Astrocyte (in vitro differentiated cells and primary cell): ENCODE data around the gene MCCC1. TPM values are rescaled to one million over a fixed set of nuclear protein-coding genes. Genes with fewer than 3 reads are reported as not detected.

Source experiments
- DNase-seq: peaks from one replicate; pipeline ENCODE4 v3.0.0-alpha.2; 2010; ENCODE audit warnings: low read depth
- FAIRE-seq: peaks from 2 replicates; lab custom pipeline; 2011; peaks lifted over from hg19 to GRCh38; lab: Jason Lieb, UNC
- H2AFZ ChIP-seq: 2 replicates; pipeline ENCODE4 v1.6.0; 2012; ENCODE audit warnings: low read depth, low read length, inconsistent platforms
- H3K27ac ChIP-seq: 2 replicates; pipeline ENCODE4 v1.5.1; 2011; ENCODE audit warnings: low read depth, low read length, inconsistent platforms
- H3K27me3 ChIP-seq: 2 replicates; pipeline ENCODE4 v1.6.0; 2011; ENCODE audit warnings: low read length, inconsistent platforms; ENCODE audit not compliant: insufficient read depth
- H3K36me3 ChIP-seq: 2 replicates; pipeline ENCODE4 v1.5.1; 2011; ENCODE audit warnings: low read length, inconsistent platforms; ENCODE audit not compliant: insufficient read depth
- H3K4me1 ChIP-seq: 2 replicates; pipeline ENCODE4 v1.5.1; 2011; ENCODE audit warnings: low read length, inconsistent platforms; ENCODE audit not compliant: insufficient read depth
- H3K4me2 ChIP-seq: 2 replicates; pipeline ENCODE4 v1.6.0; 2012; ENCODE audit warnings: low read length, inconsistent platforms
- H3K4me3 ChIP-seq: 2 replicates; pipeline ENCODE4 v1.5.1; 2011; ENCODE audit warnings: low read depth, mild to moderate bottlenecking, low read length, inconsistent platforms; ENCODE audit not compliant: insufficient read depth
- H3K79me2 ChIP-seq: 2 replicates; pipeline ENCODE4 v1.6.0; 2012; ENCODE audit warnings: mild to moderate bottlenecking, low read length, inconsistent platforms; ENCODE audit not compliant: insufficient read depth
- H3K9ac ChIP-seq: 2 replicates; pipeline ENCODE4 v1.6.0; 2012; ENCODE audit warnings: mild to moderate bottlenecking, low read length, inconsistent platforms
- H3K9me3 ChIP-seq: 2 replicates; pipeline ENCODE4 v1.5.1; 2012; ENCODE audit warnings: low read depth, mild to moderate bottlenecking, low read length, inconsistent platforms; ENCODE audit not compliant: insufficient read depth
- H4K20me1 ChIP-seq: 2 replicates; pipeline ENCODE4 v1.6.0; 2012; ENCODE audit warnings: low read length, inconsistent platforms; ENCODE audit not compliant: insufficient read depth
- H3K27ac Mint-ChIP-seq: one replicate; pipeline ENCODE4 v1.8.0; 2021; ENCODE audit warnings: mild to moderate bottlenecking, mixed read lengths; ENCODE audit not compliant: unreplicated experiment
- H3K27me3 Mint-ChIP-seq: one replicate; pipeline ENCODE4 v1.8.0; 2021; ENCODE audit warnings: low read depth, mixed read lengths; ENCODE audit not compliant: unreplicated experiment
- H3K36me3 Mint-ChIP-seq: one replicate; pipeline ENCODE4 v1.8.0; 2021; ENCODE audit warnings: low read depth, mixed read lengths; ENCODE audit not compliant: unreplicated experiment
- H3K4me1 Mint-ChIP-seq: one replicate; pipeline ENCODE4 v1.8.0; 2021; ENCODE audit warnings: low read depth, mixed read lengths; ENCODE audit not compliant: unreplicated experiment
- H3K4me3 Mint-ChIP-seq: one replicate; pipeline ENCODE4 v1.8.0; 2021; ENCODE audit warnings: mild to moderate bottlenecking, moderate library complexity, mixed read lengths; ENCODE audit not compliant: unreplicated experiment
- H3K9me3 Mint-ChIP-seq: one replicate; pipeline ENCODE4 v1.8.0; 2021; ENCODE audit warnings: mild to moderate bottlenecking, mixed read lengths; ENCODE audit not compliant: unreplicated experiment
- CTCF ChIP-seq: IDR thresholded peaks from 2 replicates; pipeline ENCODE4 v1.5.1; 2011; ENCODE audit warnings: low read depth, mild to moderate bottlenecking, inconsistent platforms, low read length, moderate library complexity; ENCODE audit not compliant: insufficient read depth
- EZH2 ChIP-seq: IDR thresholded peaks from 2 replicates; pipeline ENCODE4 v1.6.1; 2012; ENCODE audit warnings: mild to moderate bottlenecking, low read length, inconsistent platforms; ENCODE audit not compliant: insufficient read depth
- total RNA-seq: library from RNA; stranded (reverse); gene quantifications from 2 replicates; pipeline ENCODE4 v1.2.1, GENCODE V29; 2021

Gene MCCC1
- total RNA-seq, 1 donor from 2014 or later, result 13.4 TPM

- Histone ChIP-seq H3K36me3 (peaks cover 10% of the 10 kb centered on the region), H3K79me2 (no peaks in the 10 kb centered on the region), H3K9me3 (no peaks in the 10 kb centered on the region), H3K9ac (no peak overlapping the region), H3K4me1 (no peaks in the 10 kb centered on the region), H3K4me2 (no peak overlapping the region), H2AFZ (no peak overlapping the region), H3K27me3 (no peaks in the 10 kb centered on the region), H4K20me1 (no peaks in the 10 kb centered on the region), H3K4me3 (no peak overlapping the region), H3K27ac (no peak overlapping the region)
- Mint-ChIP-seq H3K36me3 (peaks cover 44% of the 10 kb centered on the region), H3K27me3 (no peaks in the 10 kb centered on the region), H3K9me3 (peaks cover 16% of the 10 kb centered on the region), H3K4me1 (peaks cover 7% of the 10 kb centered on the region), H3K27ac (no peak overlapping the region), H3K4me3 (no peak overlapping the region)
- FAIRE-seq, result no peak
- no peak for DNase-seq
- no peak for TF ChIP-seq CTCF
- TF ChIP-seq EZH2, result no peak
These were observed 17.7 kb downstream of the MCCC1 start for GRCh38 chr3:183081459-183082183.

GRCh38 chr3:183080628-183081027 lies 18.7 kb downstream of the MCCC1 start:
- no peaks in the 10 kb centered on the region for H3K4me1 ChIP-seq
- no peak for FAIRE-seq
- H3K36me3 ChIP-seq, result peaks cover 10% of the 10 kb centered on the region
- no peak overlapping the region for H2AFZ ChIP-seq
- no peak overlapping the region for H3K27ac ChIP-seq
- H4K20me1 ChIP-seq, result no peaks in the 10 kb centered on the region
- H3K27me3 ChIP-seq, result no peaks in the 10 kb centered on the region
- H3K9me3 ChIP-seq, result no peaks in the 10 kb centered on the region
- H3K9ac ChIP-seq, result no peak overlapping the region
- Mint-ChIP-seq H3K36me3 (peaks cover 43% of the 10 kb centered on the region), H3K27me3 (no peaks in the 10 kb centered on the region), H3K27ac (no peak overlapping the region), H3K9me3 (peaks cover 16% of the 10 kb centered on the region), H3K4me1 (no peaks in the 10 kb centered on the region), H3K4me3 (no peak overlapping the region)
- H3K4me3 ChIP-seq, result no peak overlapping the region
- H3K79me2 ChIP-seq, result no peaks in the 10 kb centered on the region
- H3K4me2 ChIP-seq, result no peak overlapping the region
- no peak for DNase-seq
- TF ChIP-seq EZH2, result no peak
- no peak for TF ChIP-seq CTCF

GRCh38 chr3:183074881-183075280 lies 24.4 kb downstream of the MCCC1 start:
- no peak overlapping the region for H3K27ac ChIP-seq
- H2AFZ ChIP-seq, result no peak overlapping the region
- Mint-ChIP-seq H3K36me3 (peaks cover 22% of the 10 kb centered on the region), H3K4me3 (no peak overlapping the region), H3K27me3 (no peaks in the 10 kb centered on the region), H3K4me1 (peaks cover 8% of the 10 kb centered on the region), H3K27ac (no peak overlapping the region), H3K9me3 (peaks cover 9% of the 10 kb centered on the region)
- H4K20me1 ChIP-seq, result no peaks in the 10 kb centered on the region
- no peak overlapping the region for H3K9ac ChIP-seq
- FAIRE-seq (no peak), DNase-seq (no peak)
- no peaks in the 10 kb centered on the region for H3K27me3 ChIP-seq
- H3K36me3 ChIP-seq, result peaks cover 3% of the 10 kb centered on the region
- no peaks in the 10 kb centered on the region for H3K79me2 ChIP-seq
- H3K9me3 ChIP-seq, result no peaks in the 10 kb centered on the region
- H3K4me3 ChIP-seq, result no peak overlapping the region
- H3K4me2 ChIP-seq, result no peak overlapping the region
- no peak for TF ChIP-seq EZH2
- TF ChIP-seq CTCF, result no peak
- no peaks in the 10 kb centered on the region for H3K4me1 ChIP-seq
